ENCODE results near the gene PPP1R9B.

PPP1R9B gene

GRCh38 chr17:50094753-50095619, 55.5 kb downstream of the PPP1R9B start, which contains the start of gene PDK2:
PDK2 (plus strand) TSS chr17:50095351; CDS start chr17:50095436, 85 bp downstream.
- Histone ChIP-seq H3K4me3 (ENCODE audit: low read length) (peak within 1 kb of the TSS; percentile 84), H2AFZ (ENCODE audit: low read depth, low read length) (peak within 1 kb of the TSS; percentile 67), H3K27ac (ENCODE audit: low read length) (peak within 1 kb of the TSS; percentile 71), H3K4me1 (ENCODE audit: low read length) (peaks cover 16% of the 10 kb centered on the region), H3K9me3 (ENCODE audit: insufficient read depth, low read length) (no peaks in the 10 kb centered on the region), H3K27me3 (ENCODE audit: low read depth, low read length) (no peaks in the 10 kb centered on the region), H3K9ac (ENCODE audit: low read length) (peak within 1 kb of the TSS; percentile 81), H4K20me1 (ENCODE audit: insufficient read depth, low read length) (no peaks in the 10 kb centered on the region), H3K36me3 (replicated peaks; ENCODE audit: low read depth, low read length) (no peaks in the 10 kb centered on the region), H3K79me2 (ENCODE audit: low read length) (peaks cover 8% of the 10 kb centered on the region; the same call in 1 of the 2 replicates), H3K4me2 (ENCODE audit: low read length) (peak within 1 kb of the TSS; percentile 98)
- TF ChIP-seq CTCF (IDR thresholded peaks at IDR 0.05; ENCODE audit: low read depth, low read length) (no peak), EZH2phosphoT487 (IDR thresholded peaks at IDR 0.05; ENCODE audit: low read depth) (no peak)

- Histone ChIP-seq H3K27me3 (ENCODE audit: low read depth, low read length) (no peaks in the 10 kb centered on the region), H3K9ac (ENCODE audit: low read length) (peak overlapping the region; percentile 60), H3K27ac (ENCODE audit: low read length) (peak overlapping the region; percentile 71), H3K4me3 (ENCODE audit: low read length) (peak overlapping the region; percentile 84), H3K9me3 (ENCODE audit: insufficient read depth, low read length) (no peaks in the 10 kb centered on the region), H3K36me3 (replicated peaks; ENCODE audit: low read depth, low read length) (no peaks in the 10 kb centered on the region), H3K4me2 (ENCODE audit: low read length) (peak overlapping the region; percentile 98), H4K20me1 (ENCODE audit: insufficient read depth, low read length) (no peaks in the 10 kb centered on the region), H2AFZ (ENCODE audit: low read depth, low read length) (peak overlapping the region; percentile 67; the same call in 1 of the 2 replicates), H3K79me2 (ENCODE audit: low read length) (peaks cover 8% of the 10 kb centered on the region; the same call in 1 of the 2 replicates), H3K4me1 (ENCODE audit: low read length) (peaks cover 13% of the 10 kb centered on the region)
- TF ChIP-seq EZH2phosphoT487 (IDR thresholded peaks at IDR 0.05; ENCODE audit: low read depth) (no peak), CTCF (IDR thresholded peaks at IDR 0.05; ENCODE audit: low read depth, low read length) (peak; percentile 80)
These were observed 56.2 kb downstream of the PPP1R9B start for GRCh38 chr17:50094243-50094752.

- Histone ChIP-seq H3K9me3 (ENCODE audit: insufficient read depth, low read length) (no peaks in the 10 kb centered on the region), H2AFZ (ENCODE audit: low read depth, low read length) (no peak overlapping the region), H3K79me2 (ENCODE audit: low read length) (peaks cover 8% of the 10 kb centered on the region; the same call in 1 of the 2 replicates), H3K4me2 (ENCODE audit: low read length) (peak overlapping the region; percentile 98; the same call in 1 of the 2 replicates), H3K4me1 (ENCODE audit: low read length) (peaks cover 13% of the 10 kb centered on the region), H4K20me1 (ENCODE audit: insufficient read depth, low read length) (no peaks in the 10 kb centered on the region), H3K4me3 (ENCODE audit: low read length) (no peak overlapping the region), H3K36me3 (replicated peaks; ENCODE audit: low read depth, low read length) (no peaks in the 10 kb centered on the region), H3K27ac (ENCODE audit: low read length) (no peak overlapping the region), H3K27me3 (ENCODE audit: low read depth, low read length) (no peaks in the 10 kb centered on the region), H3K9ac (ENCODE audit: low read length) (no peak overlapping the region)
- TF ChIP-seq CTCF (IDR thresholded peaks at IDR 0.05; ENCODE audit: low read depth, low read length): no peak
- TF ChIP-seq EZH2phosphoT487 (IDR thresholded peaks at IDR 0.05; ENCODE audit: low read depth): no peak
These were observed 56.7 kb downstream of the PPP1R9B start for GRCh38 chr17:50093807-50094206.

GRCh38 chr17:50093246-50093645, 57.2 kb downstream of the PPP1R9B start:
- Histone ChIP-seq H3K4me2 (ENCODE audit: low read length) (no peak overlapping the region), H3K79me2 (ENCODE audit: low read length) (peaks cover 8% of the 10 kb centered on the region; the same call in 1 of the 2 replicates), H2AFZ (ENCODE audit: low read depth, low read length) (no peak overlapping the region), H3K9me3 (ENCODE audit: insufficient read depth, low read length) (no peaks in the 10 kb centered on the region), H4K20me1 (ENCODE audit: insufficient read depth, low read length) (no peaks in the 10 kb centered on the region), H3K4me1 (ENCODE audit: low read length) (peaks cover 13% of the 10 kb centered on the region), H3K27me3 (ENCODE audit: low read depth, low read length) (no peaks in the 10 kb centered on the region), H3K36me3 (replicated peaks; ENCODE audit: low read depth, low read length) (no peaks in the 10 kb centered on the region), H3K4me3 (ENCODE audit: low read length) (no peak overlapping the region), H3K27ac (ENCODE audit: low read length) (no peak overlapping the region), H3K9ac (ENCODE audit: low read length) (no peak overlapping the region)
- no peak for TF ChIP-seq EZH2phosphoT487 (IDR thresholded peaks at IDR 0.05; ENCODE audit: low read depth)
- no peak for TF ChIP-seq CTCF (IDR thresholded peaks at IDR 0.05; ENCODE audit: low read depth, low read length)

Measured in OCI-LY3 (cell line).